Kidney capillary endothelial cell (primary cell): ENCODE results near the gene BRWD1.
A peak's percentile ranks its signal among the peaks of the same experiment; 100 is the strongest.

Source experiments
- DNase-seq: peaks from one replicate; pipeline ENCODE4 v3.0.0-alpha.2; 2018; ENCODE audit warnings: low spot score

Gene BRWD1

DNA sequence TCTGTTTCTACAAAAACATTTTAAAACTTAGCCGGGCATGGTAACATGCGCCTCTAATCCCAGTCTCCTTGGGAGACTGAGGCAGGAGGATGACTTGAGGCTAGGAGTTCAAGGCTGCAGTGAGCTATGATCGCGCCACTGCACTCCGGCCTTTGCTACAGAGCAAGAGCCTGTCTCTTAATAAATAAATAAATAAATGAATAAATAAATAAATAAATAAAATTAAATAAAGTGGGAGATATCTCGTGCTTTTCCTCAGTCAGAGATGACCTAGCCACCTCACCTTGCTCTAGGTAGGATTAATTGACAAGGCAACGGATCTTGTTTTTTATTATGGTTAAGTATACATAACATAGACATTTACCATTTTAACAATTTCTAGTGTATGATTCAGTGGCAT lies 14.3 kb upstream of the BRWD1 start:
- no peak for DNase-seq

DNA sequence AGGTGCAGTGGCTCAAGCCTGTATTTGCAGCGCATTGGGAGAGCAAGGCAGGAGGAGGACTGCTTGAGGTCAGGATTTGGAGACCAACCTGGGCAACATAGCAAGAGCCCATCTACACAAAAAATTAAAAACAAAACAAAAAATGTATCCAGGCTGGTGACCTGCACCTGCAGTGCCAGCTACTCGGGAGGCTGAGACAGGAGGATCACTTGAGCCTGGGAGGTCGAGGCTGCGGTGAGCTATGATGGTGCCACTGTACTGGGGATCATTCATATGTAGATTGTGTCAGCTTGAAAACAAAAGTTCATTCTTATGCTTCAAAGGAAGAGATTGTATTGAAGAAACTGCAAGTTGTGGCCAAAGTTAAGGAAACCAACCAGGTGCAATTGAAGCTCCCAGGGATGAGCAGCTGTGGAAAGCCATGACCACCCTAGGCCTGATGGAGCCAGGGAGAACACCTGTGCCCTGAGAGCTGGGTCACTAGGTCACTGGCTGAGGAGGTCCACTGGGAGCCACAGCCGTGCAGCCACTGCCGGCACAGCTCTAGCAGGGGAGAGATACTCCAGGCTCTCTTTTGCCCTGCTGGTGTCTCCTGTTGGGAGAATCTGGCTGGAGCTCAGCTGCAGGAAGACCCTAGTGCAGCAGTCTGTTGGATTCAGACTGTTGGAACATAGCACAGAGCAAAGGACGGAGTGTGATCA lies 13.3 kb upstream of the BRWD1 start:
- DNase-seq = no peak

DNA sequence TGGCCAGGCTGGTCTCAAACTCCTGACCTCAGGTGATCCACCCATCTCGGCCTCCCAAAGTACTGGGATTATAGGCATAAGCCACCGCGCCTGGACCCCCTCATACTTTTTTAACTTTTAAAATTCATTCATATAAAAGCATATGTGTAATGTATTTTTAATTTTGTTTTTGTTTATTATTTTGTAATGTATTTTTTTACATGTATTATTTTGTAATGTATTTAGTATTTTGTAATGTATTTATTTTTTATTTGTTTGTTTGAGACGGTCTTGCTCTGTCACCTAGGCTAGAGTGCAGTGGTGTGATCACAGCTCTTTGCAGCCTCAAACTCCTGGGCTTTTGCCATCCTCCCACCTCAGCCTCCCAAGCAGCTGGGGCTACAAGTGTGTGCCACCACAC lies 12.0 kb upstream of the BRWD1 start:
- DNase-seq = no peak

DNA sequence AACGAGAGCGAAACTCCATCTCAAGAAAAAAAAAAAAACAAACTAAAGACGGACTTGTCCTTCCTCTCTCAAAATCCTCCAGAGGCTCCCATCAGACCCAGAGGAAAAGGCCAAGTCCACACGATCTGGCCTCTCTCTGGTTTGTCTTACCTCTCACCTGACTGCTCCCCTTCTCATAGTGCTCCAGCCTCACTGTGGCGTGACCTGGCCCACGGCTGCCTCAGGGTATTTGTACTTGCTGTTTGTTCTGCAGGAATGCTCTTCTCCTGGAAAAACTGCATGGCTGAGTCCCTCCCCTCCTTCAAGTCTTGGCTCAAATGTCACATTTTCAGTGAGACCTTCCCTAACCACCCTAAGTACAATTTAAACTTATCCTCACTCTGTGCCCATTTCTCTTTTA lies 8.0 kb upstream of the BRWD1 start:
- no peak for DNase-seq

DNA sequence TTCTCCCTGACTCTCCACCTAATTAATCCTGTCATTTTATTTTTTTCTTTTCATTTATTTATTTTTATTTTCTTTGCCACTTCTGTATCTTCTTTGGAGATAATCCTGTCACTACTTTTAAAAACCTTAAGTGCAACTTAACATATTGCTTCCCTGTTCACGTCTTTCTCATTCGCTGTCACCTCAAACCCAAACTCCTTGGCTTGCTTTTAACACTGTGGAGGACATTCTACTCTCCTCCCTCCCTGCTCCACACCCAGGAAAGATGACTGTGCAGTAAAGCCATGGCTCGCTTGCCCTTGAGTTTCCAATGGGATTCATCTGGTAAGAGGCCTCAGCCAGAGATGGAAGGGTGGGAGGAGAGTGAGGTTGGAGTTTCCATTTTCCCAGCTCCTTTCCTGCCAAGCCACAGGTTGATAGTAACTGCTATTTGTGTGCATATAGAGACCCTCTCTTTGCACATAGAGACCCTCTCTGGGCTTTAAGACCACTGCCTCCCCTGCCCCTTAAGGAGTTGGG lies 6.4 kb upstream of the BRWD1 start:
- DNase-seq = no peak

DNA sequence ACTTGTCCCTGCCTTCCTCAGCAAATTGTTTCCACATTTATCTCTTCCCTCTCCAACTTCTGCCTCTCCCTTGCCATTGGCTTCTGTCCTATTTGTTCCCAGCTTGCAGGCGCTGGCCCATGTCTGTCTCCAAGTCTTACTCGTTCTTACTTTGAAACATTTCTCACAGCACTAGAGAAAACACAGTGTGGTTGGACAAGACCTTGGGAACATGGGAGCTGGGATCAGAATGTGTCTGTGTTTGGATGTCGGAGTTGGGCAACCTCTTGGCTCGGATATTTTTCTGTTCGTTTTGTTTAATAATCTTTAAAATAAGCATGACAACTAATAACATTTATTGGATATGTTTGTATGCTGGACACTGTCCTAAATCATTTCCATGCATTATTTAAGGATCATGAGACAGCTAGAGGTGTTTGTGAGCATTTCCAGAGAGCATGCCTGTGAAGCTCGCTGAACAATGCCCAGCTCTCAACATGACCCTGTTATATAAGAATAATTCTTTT lies 5.9 kb upstream of the BRWD1 start:
- DNase-seq = no peak

DNA sequence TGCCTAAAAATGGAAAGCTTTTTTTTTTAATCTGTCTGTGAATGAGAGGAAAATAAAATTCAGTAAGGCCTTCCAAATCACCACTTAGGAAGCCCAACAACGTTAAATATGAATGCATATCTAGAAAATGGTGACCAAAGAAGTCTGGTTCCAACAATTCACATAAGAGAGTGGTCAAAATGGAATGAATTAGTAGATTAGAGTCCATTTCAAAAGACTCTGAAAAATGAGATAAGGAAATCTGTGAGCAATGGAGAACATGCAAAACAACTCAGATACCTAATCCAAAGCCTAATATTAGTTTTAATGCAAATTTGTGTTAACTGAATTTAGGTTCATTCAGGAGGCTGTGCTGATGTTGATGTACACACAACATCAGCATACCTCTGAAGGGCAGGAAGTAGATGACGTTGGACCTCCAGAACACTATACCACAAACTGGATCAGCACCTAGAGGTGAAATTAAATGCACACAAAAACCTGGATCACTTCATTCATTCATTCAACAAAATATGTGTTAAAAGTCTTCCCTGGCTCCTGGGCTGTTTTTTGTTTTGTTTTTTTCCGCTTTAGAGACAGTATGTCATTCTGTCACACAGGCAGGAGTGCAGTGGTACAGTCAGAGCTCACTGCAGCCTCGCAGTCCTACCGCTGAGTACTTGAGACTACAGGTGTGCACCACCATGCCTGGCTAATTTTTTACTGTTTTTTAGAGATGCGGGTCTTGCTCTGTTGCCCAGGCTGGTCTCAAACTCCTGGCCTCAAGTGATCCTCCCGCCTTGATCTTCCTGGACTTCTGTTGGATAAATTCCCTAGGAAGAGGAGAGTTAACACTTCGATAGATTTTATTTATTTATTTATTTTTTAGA lies 4.9 kb upstream of the BRWD1 start:
- no peak for DNase-seq

DNA sequence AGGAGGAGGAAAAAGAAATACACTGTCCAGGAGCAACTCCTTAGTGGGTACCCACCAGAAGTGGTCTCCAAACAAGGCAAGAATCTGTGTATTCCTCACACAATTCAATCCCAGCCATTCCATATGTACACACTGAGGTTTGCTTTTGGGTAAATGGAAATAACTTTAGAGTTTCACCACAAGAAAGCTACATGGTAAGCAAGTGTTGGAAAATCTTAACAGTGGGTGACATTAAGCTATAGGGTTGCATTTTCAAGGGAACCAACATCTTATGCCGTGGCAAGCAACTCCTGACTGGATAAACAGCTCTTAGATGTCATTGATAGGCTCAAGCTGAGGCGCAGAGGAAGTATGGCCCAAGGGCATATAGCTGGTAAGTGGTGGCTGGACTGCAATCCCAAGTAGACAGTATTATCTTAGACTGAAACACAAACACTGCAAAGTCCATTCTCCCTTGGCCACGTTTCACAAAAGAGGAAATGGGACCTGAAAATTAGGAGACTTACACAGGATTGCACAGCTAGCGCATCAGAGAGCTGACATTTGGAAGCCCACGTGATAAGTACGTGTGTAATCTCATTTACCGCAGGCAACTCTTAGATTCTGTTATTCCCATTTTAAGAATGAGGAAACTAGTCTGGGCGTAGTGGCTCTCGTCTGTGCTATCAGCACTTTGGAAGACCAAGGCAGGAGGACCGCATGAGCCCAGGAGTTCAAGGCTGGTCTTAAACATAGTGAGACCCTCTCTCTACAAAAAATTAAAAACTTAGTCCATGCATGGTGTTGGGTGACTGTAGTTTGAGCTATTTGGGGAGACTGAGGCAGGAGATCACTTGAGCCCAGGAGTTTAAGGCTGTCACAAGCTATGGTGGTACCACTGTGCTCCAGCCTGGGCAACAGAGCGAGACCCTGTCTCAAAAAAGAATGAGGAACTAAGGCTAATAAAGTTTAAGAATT lies 4.0 kb upstream of the BRWD1 start:
- no peak for DNase-seq

DNA sequence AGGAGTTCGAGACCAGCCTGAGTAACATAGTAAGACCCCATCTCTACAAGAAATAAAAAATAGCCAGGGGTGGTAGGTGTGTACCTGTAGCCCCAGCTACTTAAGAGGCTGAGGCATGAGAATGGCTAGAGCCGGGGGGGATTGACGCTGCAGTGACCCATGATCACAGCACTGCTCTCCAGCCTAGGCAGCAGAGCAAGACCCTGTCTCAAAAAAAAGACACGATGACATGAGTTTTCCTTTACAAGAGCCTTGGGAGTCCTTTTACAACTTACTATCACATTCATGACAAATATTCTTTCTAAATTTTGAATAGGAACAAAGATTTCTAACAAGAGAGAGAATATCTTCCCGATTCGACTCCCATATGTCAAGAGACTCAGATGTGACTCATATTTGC lies 3.3 kb upstream of the BRWD1 start:
- no peak for DNase-seq

DNA sequence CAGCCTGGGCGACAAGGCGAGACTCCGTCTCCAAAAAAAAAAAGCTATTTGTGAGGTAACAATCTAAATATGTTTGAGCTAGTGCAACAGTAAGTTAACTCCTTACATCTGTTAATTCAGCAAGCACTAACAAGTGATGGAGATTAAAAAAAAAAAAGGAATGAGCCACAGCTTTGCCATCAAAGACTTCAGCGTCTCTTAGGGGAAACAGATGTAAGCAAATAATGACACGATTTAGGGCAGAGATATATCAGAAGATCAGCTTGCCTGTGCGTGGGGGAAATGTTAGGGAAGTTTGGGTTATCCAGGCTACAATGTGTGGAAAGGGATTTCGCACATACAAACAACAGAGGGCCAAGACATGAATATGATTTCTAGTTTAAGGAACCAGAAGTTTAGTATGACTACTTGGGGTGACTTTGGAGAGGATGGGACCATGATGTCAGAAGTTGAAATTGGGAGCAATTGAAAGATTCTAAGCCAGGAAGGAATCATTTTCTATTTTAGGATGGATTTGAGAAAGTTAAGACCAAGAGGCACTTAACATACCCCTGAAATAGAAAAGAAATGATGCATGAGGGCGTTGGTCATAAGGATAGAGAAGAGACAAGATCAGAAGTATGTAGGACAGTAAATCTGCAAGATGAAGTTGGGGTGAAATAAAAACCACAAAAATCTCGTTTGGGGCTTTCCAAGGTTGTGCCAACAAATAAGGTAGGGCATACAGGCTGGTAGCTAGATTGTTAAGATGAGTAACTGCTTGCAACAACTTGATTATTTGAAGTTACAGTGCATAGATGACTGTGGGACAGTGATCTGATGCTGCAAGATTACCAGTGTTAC lies 2.4 kb upstream of the BRWD1 start:
- DNase-seq = no peak

DNA sequence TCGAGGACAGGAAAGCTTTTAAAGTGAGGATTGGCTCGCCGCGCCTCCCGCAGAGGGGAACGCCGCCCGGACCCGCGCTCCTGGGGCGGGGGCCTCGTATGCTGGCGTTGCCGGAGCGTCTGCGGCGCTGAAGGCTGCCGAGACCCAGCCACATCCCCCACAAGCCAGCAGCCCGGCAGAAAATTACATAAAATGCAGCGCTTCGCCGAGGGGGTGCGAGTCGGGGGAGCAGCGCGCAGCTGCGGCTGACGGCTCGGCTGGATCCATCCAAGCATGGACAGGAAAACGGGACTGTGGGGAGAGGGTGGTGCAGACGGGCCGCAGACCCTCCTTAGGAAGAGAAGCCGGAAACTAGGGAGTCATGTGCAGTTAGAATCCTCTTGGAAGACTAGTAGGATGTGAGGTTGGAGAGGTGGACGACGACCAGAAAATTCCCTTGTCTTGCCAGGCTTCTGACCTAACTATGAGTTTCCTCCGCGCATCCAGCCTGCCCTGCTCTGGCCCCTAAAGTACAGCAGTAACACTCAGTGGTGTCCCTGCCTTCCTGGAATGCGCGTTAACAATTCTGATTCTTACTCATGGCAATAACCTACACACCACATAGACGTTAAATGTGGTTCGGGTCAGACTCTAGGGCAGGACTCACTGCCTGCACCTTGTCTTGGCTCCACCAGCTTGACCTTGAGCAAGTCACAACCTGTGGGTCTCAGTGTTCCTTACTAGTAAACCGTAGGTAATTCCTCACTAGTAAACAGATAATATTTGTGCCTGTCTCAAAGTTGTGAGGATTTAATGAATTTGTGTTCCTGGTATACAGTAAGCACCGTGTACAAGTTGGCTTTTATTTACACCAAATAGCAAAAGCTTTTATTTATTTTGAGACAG lies 953 bp upstream of the BRWD1 start:
- peak; percentile 63 for DNase-seq

DNA sequence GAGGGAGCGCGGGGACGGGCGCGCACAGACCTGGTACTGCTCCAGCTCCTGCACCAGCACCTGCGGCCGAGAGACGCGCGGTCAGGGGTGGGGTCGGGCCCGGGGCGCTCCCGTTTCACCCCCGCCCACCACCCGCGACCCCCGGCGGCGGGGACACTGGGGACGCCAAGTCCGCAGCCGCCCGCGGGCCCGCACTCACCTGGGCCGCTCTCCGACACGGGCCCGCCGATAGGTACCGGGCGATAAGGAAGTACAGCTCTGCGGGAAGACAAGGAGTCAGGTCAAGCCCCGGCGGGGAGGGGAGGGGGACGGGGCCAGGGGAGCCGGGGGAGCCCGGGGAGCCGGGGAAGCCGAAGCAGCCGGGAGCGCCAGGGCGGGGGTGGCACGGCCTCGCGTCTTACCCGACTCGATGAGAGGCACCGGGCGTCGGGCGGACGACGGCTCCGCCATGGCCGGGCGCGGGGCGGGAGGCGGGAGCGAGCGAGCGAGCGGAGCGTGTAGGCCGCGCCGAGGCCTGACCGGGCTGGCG lies 326 bp downstream of the BRWD1 start:
- DNase-seq = peak; percentile 6

DNA sequence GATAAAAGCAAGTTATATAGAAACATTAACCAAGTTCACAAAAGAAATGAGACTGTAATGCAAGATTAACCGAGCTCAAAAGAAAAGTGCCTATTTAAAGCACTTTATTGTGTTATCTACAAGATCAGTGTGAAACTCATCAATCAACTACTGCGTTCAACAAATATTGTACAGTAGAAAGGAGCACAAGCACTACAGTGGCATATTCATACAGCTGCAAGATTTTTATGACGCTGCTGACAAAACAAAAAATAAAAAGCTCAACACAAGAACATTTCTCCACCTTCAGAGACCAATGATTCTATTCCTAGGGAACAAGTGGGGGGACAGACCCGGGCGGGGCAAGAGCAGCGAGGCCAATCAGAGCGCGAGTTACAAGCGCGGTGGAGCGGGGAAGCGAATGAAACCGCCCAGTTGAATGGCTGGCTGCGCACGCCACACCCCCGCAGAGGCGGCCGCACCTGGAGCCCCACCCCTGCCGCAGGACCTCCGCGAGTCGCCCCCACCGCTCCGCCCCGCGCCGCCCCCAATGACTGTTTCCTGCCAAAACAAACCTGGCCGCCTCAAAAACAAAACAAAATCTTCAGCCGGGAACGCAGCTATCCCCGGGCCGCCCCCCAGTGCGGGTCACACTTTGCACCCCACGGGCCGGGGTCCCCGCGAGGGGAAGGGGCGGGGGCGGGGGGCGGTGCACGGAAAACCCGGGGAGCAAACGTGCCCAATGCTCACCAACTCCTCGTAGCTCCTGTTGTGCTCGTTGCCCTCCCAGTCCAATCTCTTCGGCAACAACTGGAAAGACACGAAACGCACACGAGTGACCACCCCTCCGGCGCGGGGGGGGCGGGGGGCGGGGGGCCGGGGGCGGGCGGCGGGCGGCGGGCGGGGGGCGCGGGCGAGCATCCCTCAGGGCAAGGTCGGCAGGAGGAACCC lies 1.1 kb downstream of the BRWD1 start:
- peak; percentile 87 for DNase-seq

DNA sequence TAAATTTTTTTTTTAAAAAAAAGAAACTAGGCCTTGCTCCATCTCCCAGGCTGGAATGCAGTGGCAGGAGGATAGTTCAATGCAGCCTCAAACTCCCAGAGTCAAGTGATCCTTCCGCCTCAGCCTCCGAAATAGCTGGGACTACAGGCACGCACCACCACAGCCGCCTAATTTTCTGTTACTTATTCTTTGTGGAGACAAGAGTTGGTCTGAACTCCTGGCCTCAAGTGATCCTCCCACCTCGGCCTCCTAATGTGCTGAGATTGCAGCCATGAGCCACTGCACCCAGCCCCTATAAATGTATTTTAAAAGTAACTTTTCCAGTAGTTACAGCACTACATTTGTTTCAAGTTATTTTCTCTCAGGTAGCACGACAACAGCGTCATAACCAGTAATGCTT lies 2.3 kb downstream of the BRWD1 start:
- DNase-seq = no peak

DNA sequence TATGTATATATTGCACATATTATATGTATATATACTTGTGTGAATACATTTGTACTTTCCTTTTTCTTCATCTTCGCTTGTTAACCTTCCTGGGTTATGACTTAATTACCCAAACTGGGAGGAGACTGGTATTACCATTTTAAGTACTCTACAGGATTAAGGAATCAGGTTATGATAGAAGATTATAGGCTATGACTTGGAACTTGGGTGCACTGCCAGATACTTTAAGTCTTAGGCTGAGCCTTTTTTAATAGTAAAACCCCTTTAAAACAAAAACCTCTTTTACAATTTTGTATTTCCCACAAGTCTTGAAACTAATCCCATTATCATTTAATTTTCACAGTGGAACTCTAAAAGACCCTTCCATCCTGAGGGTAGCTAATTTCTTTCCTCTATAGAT lies 6.0 kb downstream of the BRWD1 start:
- no peak for DNase-seq

DNA sequence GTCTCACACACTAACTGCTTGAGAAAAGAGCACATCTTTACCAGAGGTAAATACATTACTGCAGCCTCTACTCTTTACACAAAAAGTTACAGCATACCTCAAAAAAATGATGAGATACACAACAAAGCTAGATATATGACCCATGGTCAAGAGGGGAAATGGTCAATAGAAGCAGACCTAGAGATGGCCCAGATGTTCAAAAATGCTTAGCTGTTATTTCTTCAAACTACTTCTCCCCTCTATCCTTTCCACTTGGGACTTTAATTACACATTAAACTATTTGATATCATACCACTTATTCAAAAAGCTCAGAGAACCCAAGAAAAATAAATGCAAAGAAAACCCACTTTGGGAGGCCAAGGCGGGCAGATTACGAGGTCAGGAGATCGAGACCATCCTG lies 12.8 kb downstream of the BRWD1 start:
- DNase-seq = no peak

DNA sequence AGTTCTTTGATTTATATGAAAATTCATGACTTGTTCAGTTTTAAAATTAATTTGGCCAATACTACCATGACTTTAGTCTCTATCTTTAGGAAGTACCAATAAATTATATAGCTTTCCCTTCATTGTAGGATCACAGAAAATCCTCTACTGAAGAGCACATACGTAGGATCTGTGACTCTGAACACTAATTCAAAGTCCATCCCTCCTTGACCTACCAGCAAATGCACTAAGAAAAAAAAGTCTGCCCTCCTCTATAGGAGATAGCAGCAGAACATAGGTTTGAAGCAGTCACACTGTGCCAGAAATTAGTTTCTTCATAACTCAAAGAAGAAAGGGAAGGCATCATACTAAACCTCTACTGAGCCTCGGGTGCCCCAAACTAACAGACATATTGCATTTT lies 16.5 kb downstream of the BRWD1 start:
- DNase-seq = no peak

DNA sequence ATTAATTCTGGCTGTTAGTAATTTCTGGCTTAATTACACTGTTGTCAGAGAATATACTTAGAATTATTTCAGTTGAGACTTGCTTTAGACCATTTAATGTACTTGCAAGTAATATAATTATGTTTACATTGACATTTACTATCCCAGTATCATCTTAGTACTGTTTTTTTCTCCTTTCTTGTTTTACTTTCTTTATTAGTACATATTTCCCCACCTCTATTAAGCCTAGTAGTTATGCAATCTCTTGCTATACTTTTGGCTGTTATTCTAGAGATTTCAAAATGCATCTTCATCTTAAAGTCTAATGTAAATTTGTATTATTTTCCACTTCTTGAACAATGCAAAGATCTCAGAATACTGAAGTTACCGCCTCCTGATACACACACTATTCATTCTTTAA lies 24.4 kb downstream of the BRWD1 start:
- DNase-seq = no peak

DNA sequence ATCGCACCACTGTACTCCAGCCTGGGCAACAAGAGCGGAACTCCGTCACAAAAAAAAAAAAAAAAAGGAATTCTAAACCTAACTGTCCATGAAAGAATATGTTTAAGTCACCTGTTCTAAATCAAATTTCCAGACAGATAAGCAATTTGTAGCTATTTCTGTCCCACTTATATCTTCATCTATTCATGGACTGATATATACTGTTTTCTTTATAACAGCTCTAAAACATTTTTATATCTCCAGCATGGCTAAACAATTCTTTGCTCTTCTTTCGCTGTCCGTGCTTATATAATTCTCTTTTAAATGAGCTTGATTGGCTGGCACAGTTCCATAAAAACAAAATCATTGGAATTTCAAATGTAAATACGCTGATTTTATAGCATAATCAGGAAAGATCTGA lies 30.5 kb downstream of the BRWD1 start:
- DNase-seq = no peak
